ENCODE data around the gene PABPN1L.
"Not testable (repeated sequence)": the region's sequence is repeated elsewhere in the genome, so short reads cannot be mapped to it uniquely, and the experiment has no call there.

The PABPN1L gene

DNA sequence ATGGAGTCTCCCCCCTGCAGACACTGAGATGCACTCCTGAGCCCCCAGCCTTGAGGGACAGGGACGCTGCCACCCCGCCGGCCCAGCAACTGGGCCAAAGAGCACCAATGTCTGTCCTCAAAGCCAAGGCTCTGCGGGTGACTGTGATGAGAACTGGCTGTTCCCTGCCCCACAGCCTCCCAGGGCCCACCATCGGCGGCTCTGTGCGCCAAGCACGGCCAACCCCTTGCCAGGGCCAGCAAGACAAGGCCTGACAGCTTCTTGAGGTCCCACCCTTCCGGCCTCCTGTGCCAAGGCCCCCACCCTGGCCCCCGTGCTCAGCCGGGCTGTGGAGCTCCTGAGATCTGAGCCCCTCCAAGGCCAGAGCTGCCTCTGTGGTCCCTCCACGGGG lies 34.2 kb upstream of the PABPN1L start:
- DNase-seq, result no peak

DNA sequence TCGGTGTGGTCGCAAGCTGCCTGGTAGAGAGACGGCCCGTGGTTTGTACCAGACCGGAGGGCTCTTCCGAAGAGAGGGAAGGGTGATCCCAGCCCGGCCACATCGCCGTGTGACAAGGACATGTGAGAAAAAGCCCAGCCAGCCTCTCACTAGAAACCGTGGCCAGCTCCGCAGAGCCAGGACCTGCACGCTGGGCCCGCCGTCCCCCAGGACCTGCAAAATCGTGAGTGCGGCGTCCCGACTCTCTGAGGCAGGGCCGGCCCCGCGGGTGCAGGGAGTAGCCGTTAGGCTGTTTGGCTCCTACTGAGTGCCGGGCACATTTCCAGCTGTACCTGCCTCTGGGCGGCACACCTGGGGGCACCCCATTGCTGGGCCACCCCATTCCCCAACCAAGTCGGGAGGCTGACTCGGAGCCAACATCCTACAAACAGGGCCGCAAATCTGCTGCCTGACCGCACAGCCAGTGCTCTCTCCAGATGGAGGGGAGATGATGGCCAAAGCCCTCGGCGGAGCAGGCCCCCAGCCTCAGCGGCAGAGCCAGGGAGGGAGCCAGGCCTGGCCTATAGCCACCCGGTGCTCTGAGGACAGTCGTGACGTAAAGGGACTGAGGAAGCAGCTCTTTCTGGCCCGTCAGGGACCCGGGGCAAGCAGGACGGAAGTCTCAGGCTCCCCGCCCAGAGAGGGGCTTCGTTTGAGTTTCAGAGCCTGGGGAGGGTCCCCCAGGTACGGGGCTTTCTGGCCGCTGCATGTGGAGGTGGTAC lies 33.6 kb upstream of the PABPN1L start:
- DNase-seq, result no peak

DNA sequence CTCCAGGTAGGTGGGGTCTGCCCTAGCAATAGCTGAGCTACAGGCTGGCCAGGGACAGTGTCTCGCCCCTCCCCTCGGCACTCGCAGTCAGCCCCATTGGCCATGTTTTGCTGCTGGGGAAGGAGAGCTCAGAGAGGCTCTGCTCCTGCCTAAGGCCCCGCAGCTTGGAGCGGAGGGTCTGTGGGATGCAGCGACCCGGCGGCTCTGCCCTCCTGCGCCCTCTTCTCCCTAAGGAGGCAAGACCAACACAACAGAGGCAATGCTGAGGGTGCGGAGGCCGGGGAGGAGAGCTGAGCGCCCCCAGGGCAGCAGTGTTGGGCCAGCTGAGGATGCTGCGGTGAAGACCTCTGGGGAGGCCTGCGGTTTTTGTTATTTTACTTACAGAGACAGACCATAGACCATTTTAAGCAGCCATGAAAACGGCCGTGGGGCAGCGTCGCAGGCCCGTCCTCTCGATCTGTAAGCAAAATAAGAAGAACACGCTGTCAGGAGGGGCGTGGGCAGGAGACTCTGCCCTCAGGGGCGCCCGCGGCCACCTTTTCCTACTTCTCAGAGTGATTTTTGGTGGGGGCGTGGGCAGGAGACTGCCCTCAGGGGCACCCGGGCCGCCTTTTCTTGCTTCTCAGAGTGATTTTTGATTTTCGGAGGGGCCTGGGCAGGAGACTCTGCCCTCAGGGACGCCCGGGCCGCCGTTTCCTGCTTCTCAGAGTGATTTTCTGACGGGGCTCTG lies 31.4 kb upstream of the PABPN1L start:
- no peak for DNase-seq

DNA sequence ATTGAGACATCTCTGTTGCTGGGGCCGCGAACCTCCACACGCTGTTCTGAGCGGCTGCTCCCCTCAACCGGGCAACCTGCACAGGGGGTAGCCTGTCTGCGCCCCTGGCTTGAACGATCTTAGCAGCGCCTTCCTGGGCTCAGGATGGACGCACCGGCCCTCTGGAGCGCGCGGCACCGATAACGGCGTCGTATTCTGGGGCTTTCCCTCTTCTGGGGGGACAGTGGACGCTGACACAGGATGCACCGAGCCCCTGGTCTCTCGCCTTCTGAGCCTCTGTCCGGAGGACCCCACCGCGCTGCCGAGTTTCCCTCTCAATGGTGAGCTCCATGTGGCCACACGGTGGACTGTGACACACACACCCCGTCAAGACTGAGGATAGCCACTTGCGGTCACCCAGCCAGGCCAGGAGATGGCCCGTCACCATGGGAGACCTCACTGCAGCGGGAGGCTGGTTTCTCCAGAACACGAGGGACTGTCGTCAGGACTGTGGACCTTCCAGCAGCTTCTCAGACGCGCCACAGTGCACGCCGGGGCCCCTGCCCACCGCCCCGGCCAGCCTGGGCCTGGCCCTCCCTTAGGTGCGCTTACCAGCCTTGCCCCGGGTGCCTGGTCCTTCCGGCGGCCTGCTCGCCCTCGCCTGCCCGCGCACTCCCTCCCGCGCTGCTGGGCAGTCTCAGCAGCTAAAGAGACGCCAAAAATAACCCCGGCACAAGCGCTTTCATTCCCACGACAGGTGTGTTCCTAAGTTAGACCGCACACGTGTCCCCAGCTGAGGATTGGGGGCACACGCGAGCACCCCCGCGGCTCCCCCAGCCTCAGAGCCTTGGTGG lies 30.0 kb upstream of the PABPN1L start:
- DNase-seq, result no peak

DNA sequence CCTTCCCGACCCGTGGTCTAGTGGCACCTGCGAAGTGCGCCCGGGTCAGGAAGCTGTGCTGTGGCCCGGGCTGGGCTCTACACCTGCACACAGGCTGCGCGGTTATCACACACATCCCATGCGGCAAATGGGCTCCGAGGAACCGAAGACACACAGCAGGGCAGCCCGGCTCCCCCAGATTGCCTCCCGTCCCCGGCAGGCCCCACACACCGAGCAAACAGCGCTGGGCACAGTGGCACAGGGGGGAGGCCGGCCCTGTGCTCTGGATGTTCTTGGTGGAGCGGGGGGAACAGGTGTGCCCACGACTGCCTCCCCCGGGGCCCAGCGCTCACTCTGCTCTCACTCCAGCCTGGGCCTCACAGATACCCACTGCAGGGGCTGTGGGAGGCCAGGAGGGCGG lies 28.9 kb upstream of the PABPN1L start:
- DNase-seq, result no peak

DNA sequence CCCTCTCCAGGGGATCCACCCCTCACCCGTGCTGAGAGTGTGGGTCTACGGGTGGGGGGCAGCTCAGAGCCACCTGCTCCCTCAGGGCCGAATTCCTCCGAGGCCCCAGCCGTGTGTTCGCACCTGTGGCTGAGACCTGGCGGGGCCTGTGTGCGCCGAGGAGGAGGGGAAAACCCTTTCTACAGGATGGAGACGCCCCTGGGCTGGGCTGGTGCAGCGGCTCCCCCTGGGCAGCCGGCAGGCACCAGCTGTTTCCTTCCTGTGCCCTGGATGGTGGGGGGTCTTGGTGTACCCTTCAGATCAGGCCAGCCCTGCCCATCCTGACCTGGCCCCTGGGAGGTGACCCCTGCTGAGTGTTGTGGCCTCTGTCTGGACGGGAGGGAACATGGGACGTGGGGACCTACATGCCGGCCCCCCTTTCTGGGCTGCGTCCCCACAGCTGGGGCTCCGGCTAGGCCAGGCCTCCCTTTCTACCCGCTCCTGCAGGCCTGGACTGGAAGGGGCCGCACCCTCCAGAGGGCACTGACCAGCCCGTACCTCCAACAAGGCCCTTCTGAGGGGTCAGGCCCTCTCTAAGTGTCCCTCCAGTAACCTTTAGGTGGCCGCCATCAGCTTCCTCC lies 28.3 kb upstream of the PABPN1L start:
- DNase-seq, result no peak

DNA sequence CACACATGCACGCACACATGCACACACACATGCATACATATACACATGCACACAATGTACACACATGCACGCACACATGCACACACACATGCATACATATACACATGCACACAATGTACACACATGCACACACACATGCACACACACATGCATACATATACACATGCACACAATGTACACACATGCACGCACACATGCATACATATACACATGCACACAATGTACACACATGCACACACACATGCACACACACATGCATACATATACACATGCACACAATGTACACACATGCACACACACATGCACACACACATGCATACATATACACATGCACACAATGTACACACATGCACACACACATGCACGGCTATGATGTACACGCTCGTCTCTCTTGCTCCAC lies 27.8 kb upstream of the PABPN1L start:
- DNase-seq, result not testable (repeated sequence)

DNA sequence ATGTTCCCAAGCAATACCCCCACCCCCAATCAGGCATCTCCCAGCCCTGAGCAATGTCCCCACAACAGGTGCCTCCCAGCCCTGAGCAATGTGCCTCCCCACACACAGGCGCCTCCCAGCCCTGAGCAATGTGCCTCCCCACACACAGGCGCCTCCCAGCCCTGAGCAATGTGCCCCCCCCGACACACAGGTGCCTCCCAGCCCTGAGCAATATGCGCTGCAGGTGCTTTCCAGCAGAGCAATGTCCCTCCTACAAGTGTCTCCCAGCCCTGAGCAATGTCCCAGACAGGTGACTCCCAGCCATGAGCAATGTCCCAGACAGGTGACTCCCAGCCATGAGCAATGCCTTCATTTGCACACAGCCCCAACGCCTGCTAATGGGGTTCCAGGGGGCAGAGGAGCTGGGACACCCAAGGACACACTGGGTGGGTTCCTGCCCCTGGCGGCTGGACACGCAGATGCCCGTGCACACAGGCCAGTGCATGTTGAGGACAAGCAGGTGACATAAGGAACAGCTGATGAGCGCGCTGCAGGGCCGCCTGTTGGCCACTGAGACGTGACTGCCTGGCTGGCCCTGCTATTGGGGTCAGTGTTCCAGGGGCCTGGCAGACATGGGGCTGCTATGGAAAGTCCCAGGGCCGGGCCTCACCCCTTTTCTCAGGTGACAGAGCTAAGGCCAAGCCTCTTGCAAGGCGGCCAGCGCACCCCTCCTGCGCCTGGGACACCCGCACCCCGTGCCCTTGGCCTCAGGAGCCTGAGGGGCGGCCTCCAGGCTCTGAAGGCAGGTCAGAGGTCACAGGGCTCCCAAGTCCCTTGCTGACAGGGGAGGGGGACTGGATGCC lies 26.9 kb upstream of the PABPN1L start:
- no peak for DNase-seq

DNA sequence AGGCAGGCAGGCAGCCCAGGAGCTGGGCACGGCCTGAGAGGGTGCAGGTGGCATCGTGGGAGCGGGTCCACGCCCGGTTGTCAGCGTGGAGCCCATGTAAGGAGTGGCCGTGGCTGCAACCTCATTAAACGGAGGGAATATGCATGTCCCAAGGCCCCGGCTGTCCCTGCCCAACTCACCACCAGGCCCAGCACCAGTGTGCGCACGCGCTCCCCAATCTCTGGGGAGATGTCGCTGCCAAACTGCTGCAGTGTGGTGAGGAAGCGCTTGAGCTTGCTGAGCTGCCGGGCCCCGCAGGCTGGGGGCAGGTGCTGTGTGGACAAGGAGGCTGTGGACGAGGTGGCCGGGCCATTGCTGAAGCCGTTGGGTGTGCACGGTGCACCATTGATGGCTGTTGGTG lies 25.6 kb upstream of the PABPN1L start:
- DNase-seq, result no peak

DNA sequence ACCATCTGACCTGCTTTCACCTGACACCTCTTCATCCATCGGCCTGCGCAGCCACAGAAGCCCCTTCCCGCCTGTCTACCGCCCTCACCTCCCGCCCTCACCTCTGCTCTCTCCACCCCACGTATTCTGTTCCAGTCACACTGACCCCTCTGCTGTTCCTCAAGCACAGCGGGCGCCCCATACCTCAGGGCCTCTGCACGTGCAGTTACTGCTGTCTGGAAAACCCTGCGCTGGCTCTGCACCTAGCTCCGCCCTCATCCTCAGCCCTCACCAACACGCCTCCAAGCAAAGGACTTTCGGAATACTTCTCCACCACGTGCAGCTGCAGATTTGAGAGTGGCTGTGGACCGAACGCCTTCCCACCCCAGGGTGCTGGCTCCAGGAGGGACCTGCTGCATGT lies 24.6 kb upstream of the PABPN1L start:
- DNase-seq, result no peak

DNA sequence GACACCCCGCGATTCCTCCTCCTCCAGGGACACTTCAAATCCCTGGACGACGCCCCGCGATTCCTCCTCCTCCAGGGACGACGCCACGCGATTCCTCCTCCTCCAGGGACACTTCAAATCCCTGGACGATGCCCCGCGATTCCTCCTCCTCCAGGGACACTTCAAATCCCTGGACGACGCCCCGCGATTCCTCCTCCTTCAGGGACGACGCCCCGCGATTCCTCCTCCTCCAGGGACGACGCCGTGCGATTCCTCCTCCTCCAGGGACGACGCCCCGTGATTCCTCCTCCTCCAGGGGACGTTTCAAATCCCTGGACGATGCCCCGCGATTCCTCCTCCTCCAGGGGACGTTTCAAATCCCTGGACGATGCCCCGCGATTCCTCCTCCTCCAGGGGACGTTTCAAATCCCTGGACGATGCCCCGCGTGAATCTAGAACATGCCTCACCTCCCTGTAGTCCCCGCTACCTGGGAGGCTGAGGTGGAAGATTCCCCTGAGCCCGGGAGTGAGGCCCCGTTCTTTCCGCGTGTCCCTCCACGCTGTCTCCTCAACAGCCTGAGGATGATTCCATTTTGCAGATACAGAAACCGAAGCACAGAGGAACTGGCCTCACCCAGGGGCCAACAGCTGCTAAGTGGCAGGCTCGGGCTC lies 23.4 kb upstream of the PABPN1L start:
- DNase-seq, result not testable (repeated sequence)

DNA sequence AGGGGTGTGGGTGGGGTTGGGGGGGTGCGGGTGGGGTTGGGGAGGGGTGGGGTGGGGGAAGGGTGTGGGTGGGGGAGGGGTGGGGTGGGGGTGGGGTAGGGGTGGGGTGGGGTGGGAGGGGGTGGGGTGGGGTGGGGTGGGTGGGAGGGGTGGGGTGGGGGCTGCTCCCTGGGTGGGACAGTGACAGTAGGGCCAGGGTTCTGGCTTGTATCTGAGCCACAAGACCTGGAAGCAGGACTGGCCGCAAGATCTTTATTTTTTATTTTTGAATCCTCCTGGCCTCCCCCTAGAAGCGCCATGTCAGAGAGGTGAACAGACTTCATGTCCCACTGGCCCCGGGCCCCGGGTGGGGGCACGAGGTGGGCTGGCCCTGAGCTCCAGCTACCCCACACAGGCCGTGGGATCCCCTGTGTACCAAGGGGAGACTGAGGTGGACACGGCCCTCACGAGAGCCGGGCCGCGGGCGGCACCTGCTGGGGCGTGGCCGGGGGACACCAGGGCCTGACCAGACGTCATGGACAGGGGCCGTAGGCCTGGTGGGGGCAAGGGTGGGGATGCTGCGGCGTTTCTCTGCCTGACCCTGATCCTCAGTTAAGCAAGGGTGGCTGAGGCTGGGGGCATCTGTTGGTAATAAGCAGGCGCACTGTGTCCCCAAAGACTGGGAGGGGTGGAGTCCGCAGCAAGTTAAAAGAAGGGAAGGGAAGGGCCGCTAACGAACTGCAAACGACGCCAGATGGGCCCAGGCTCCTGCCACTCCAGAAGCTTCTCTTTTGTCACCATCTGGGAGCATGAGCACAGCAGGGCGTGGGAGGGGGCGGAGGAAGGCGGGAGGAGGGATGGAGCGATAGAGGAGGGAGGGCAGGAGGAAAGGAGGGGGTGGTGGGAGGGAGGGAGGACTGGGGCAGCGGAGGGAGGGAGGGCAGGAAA lies 22.3 kb upstream of the PABPN1L start:
- no peak for DNase-seq

DNA sequence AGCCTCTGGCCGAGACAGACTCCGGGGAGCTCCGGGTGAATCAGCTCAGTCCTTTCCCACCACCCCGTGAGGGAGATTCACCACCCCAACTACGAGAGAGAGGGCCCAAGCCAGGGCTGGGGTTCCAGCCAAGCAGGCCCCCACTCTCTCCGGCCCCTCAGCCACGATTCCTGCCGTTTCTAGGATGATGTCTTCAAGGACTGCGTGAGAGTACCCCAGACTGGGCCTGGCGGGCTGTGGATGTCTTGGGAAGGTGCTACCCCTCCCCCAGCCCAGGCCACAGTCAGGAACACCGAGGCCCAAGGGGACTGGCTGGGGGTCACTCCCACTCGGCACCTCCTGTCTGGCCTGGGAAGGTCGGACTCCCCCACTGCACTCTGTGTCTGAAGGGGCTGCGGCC lies 21.6 kb upstream of the PABPN1L start:
- DNase-seq, result no peak

DNA sequence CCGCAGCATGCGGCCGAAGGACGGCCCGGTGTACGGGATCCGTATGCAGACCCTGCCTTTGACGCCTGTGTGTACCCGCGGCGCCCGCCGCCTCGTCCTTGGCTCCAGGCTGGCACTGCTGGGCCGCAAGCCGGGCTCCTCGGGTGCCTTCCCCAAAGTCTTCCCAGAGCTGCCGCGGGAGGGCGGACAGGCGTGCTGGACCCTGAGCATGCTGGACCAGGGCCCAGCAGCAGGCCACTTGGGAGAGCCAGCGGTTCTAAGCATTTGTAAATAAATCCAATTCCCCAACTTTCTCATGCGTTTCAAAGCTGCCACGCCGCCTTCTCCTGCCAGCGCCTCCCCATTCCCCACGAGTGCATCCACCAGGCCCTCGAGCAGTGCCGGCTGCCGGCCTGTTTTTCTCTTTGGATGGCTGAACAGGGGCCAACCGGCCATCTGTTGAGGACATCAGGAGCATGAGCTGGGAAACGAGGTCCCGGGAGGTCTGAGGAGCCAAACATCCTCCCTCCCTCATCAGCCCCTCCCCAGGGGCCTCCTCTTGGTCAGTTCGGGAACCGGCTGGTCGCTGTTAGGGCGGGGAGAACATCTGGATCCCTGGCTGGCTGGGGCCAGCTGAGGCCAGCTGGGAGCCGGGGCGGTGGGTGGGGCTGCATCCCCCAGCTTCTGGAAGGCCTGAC lies 20.5 kb upstream of the PABPN1L start:
- no peak for DNase-seq

DNA sequence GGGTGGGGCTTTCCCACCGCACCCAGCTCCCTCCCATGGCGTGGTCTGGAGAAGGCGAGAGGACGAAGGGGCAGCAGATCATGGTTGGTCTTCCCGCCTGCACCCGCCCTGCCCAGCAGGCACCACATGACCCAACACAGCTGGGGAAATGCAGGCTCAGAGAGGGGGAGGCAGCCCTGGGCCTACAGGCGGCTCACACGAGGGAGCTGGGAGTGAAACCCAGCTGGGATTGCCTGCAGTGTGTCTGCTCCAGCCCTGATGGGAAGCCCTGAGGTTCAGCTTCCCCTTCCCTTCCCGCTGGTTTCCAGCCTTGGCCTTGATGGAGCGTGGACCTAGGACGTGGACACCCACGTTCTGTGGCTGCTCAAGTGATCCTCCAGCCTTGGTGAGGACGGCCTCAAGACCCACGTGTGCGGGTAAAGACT lies 20.0 kb upstream of the PABPN1L start:
- no peak for DNase-seq

DNA sequence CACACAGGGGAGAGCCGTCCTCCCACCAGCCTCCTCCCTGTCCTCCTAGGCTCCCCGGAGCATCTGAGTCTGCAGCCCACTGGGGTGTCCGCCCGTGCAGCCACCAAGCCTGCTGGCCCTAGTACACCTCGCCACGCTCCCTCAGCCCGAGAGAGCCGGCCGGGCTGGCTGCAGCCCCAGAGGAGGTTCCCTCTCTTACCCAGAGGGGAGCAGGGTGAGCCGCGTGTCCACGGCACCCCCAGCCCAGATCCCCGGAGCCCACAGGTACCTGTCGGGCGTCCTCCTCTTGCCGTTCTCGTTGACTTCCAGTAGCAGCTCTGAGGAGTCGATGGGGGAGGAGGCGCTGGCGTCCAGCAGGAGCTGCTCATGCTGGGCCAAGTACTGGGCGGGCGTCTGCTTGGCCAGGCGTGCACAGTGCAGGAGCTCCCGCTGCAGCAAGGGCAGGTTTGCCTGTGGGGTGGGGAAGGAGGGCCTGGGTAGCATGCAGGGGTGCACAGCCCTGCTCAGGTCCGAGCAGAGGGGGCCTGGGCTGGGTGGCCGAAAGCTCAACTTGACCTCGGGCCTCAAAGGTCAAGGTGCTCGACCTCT lies 19.3 kb upstream of the PABPN1L start:
- DNase-seq, result no peak

DNA sequence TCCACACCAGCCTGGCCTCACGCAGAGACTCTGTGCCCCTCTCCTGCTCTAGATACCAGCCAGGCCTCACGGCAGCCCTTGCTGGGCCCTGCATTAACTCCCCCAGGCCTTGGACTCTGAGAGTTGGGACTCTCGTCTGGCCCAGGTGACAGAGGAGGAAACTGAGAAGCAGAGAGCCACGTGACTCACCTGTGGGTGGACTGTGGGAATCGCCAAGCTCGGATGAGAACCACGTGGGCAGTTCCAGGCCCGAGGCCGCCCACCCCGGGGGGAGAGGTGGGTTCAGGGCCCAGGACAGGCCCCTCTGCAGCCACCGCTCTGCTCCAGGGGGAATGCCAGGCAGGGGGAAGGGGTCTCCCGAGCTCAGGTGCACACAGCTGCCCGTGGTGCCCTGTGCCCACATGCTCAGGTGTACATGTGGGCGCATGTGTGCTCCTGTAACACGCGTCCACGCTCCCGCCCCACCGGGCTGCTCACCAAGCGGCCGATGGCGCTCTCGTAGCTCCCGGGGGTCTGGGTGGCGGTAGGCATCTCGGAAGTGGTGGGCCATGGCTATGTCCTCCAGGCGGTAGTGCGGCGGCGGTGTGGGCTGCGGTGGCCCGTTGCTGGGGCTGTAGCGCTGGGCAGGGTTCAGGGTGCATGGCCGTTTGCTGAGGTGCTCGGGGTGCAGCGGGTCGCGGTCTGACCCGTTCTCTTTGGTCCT lies 18.3 kb upstream of the PABPN1L start:
- DNase-seq, result no peak

DNA sequence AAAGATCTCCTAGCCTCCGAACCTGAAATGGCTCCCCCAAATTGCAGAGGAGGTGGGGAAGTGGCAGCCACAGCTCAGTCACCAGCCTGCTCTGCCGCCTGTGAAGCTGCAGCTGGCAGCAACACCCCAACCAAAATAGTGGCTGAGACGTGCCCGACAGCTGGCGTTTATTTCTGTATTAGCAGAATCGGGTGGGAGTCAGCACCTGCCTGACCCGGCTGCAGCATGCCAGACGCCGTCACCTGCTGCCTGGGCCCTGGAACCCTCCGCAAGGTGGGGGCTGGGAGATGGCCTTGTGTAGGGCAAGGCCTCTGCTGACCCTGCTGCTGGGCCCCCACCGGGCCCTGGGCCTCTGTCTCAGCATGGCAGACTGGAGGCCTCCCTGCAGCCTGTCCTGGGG lies 17.5 kb upstream of the PABPN1L start:
- no peak for DNase-seq

All from stimulated activated CD4-positive, alpha-beta T cell treated with anti-CD3 and anti-CD28 coated beads, Interleukin-4, amount 100 ng/mL, for 1 hour (primary cell).